IPS-11a (cell line): Measurements from ENCODE around the gene KCNH8.

Experiments
- H3K4me3 ChIP-seq: one replicate; pipeline ENCODE4 v1.5.1; 2013; ENCODE audit warnings: low read depth, low read length, control low read depth

Gene KCNH8

DNA sequence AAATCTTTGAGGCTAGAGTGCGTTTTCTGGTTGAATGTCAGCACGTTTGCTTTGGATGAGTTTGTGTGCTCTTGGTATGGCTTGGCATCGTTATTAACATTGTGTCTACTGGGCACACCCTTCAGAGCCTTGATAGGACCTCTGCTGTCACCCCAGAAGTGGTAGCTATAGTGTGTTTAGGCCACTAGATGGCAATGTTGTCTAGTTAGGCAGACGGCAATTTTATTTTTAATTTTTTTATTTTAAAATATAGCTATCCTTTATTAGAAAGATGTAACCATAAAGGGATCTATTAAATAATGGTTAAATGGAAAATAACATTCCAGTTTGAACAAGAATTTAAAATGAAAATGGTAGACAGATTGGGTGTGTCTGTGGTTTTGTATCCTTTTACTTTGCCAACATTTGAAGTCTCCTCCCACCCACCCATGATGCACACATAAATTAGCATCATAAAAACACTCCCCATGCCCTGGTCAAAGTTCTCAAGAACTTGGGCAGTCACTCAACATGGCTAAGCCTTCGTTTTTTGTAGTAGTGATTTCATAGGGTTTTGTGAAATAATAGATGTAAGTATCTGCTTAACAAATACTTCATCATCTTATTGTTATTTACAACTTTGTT, 200.7 kb downstream of the KCNH8 start:
- H3K4me3 ChIP-seq = no peak overlapping the region

DNA sequence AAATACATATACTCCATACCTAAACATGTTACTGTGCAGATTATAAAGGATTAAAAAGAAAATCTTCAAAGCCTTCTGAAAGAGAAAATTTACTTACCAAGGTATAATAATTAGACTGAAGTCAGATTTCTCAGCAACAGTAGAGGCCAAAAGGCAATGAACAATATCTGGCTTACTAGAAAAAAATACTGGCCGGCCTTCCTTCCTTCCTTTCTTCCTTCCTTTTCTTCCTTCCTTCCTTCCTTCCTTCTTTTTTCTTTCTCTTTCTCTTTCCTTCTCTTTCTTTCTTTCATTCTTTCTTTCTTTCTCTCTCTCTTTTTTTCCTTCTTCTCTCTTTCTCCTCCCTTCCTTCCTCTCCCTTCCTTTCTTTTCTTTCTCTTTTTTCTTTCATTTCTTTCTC, 209.6 kb downstream of the KCNH8 start:
- H3K4me3 ChIP-seq = no peak overlapping the region

DNA sequence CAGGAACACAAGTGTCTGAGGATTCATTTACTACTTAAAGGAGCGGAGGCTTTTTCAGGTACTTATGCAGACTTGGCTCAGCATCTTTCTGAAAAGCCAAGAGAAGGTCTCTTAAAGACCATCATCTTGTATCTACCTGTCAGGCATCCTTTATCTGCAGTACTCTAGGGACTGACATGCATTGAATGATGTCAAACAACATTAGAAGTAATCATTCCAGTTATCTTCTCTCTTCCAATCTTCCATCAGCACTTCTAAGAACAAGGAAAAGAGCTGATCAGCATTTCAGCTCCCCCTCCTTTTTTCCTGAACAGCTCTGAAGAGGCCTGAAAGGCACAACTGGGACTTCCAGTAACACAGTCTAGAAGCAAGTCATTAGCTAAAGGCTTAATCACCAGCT, 214.8 kb downstream of the KCNH8 start:
- no peak overlapping the region for H3K4me3 ChIP-seq

DNA sequence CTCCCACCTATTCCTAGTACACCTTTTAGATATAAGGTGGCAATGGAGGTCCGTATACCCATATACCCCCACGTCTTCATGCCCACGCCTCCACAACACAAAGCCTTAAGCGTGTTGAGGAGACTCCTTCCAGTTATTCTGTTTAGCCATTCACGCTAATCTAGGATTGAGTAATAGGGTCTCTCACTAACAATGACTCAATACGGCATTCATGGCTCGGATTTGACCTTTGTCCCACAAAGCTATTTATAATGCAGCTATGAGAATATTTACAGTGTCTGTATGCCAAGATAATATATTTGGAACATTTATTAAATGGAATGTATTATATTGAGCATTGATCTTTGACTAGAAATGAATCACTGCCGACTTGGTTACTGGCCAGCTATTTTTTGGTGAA, 215.8 kb downstream of the KCNH8 start:
- H3K4me3 ChIP-seq = no peak overlapping the region

DNA sequence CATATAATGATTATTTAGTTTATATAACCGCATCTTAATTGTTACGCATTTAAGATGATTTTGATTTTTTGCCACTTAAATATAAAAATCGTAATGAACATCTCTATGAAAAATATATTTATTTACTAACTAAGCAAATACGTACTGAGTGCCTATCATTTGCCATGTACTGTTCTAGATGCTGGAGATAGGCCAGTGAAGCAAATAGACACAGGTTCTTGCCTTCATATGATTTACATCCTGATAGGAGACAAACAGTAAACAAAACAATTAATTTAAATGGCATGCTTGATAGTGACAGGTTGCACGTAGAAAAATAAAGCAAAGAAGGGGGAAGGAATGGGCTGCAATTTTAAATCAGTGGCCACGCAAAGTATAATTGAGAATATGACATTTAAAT, 217.2 kb downstream of the KCNH8 start:
- no peak overlapping the region for H3K4me3 ChIP-seq

DNA sequence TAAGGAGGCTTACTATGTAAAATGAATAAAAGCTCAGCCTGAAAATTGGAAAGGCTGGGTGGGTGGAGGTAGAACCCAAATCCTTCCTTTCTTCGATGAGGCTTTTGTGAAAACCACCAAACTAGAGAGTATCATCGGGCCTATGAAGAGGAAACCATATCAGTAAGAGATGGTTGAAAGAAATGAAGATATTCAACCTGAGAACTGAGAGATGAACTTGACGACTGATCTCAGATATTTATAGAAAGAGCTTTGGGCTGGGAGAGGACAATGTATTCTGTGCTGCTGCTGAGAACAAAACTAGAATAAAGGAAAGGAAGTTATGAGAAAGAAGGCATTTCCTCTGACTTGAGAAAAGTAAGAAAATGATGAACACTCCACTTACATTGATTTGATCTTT, 236.6 kb downstream of the KCNH8 start:
- no peak overlapping the region for H3K4me3 ChIP-seq

DNA sequence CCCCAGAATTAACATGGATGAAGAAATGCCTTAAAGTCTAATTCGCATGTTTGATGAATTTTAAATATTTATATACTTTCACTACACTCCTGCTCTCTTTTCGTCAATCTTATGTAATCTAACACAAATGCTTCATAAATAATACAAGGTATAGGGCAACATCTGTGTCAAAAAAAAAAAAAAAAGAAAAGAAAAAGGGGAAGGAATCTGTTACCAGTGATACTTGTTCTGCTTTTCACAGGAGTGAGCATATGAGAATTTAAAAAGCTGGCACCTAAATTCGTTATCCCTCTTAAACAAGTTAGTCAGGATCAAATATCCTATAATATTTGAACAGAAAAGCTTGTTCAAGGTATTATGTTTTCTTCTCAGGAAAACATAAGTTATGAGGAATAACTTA, 243.8 kb downstream of the KCNH8 start:
- no peak overlapping the region for H3K4me3 ChIP-seq

DNA sequence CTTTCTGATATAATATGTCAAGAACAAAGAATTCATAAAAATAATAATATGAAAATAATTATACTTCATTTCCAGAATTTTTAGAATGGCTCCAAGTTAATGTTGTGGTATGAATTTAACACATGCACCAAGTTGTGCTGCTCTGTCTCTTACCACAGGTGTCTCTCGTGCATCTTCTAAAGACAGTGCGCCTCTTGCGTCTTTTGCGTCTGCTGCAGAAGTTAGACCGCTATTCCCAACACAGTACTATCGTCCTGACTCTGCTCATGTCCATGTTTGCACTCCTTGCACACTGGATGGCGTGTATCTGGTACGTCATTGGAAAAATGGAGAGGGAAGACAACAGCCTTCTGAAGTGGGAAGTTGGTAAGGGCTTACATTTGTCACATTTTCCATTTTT, 246.6 kb downstream of the KCNH8 start:
- no peak overlapping the region for H3K4me3 ChIP-seq

DNA sequence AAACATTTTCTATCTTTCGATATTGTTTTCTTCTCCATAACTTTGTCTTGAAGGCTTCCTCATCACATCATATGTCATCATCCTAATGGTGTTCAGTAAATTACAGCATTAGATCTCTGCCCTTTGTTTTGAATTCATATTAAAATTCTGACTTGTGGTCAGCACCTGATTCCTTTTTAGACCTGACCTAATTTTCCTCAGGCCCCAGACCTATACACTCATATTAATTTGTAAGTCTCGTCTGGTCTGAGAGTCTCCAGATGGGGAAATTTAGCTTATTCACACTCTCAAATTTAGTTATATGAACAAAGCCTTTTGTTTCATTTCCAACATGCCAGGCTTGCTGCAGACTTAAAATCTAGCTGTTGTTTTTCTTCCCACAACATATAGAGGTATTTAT, 248.4 kb downstream of the KCNH8 start:
- H3K4me3 ChIP-seq = no peak overlapping the region

DNA sequence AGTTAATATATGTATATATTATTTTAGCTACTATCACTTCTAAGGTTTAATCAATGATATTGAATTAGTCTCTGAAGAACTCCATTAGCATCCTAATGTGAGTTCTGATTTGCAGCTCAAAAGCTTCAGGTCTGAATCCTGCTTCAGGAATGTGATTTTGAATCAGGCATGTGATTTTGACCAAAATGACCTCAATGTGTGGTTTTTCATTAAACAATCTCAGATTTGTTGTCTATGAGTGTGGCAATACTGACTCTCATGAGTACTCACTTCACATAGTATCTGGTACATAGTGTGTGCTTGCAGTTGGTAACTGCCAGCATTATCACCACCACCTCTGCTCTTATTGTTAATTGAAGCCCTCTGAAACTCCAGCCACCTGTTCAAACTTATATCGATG, 251.0 kb downstream of the KCNH8 start:
- no peak overlapping the region for H3K4me3 ChIP-seq

DNA sequence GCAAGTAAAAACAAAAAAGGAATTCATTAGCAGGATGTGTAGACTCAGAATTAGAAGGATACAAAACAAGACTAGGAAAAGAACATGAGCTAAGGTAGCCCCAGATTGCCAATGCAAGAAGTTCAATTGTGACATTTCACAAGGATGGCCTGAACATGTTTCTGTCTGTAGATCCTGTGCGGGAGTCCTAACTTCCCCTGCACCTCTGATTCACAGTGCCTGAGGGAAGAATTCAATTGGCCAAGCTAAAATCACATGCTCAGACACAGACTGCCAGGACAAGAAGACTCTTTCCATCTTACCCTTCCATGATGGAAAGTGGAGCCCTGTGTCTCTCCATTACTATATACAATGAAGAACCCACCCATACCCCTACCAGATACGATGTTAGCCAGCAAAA, 251.5 kb downstream of the KCNH8 start:
- H3K4me3 ChIP-seq = no peak overlapping the region

DNA sequence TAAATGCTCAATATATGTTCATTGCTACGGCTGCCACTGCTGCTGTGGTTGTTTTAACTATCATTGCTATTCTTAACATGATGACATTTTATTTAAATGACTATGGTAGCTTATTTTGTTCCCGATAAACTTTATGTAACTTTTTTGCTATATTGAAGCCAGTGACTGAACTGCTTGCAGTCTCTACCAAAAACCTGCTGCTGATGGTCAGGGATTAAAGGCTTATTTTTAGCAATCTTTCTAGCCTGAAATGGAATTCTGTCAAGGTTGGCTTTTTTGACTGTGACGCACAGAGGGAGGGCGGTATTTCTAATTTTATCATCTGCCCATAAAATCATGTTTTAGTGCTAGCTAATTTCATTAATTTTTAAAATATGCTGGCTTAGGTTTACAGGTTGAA, 271.8 kb downstream of the KCNH8 start:
- no peak overlapping the region for H3K4me3 ChIP-seq

DNA sequence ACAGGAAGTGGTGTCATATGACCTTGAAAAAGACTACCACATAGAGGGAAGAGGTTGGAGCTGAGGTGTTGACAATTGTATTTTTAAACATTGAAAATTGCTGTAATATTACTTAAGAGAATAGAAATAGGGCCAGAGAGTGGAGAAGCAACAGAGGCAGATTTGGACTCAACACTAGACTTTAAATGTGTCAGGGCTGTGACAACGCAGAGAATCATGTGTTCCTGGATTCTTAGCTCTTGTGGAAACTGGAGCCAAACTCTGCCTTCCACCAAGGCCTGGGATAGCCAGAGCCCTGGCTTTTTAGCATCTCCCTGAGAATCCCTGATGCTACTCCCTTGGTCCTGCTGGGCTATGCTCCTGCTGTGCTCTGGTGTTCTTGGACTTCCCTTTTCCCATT, 277.5 kb downstream of the KCNH8 start:
- no peak overlapping the region for H3K4me3 ChIP-seq

DNA sequence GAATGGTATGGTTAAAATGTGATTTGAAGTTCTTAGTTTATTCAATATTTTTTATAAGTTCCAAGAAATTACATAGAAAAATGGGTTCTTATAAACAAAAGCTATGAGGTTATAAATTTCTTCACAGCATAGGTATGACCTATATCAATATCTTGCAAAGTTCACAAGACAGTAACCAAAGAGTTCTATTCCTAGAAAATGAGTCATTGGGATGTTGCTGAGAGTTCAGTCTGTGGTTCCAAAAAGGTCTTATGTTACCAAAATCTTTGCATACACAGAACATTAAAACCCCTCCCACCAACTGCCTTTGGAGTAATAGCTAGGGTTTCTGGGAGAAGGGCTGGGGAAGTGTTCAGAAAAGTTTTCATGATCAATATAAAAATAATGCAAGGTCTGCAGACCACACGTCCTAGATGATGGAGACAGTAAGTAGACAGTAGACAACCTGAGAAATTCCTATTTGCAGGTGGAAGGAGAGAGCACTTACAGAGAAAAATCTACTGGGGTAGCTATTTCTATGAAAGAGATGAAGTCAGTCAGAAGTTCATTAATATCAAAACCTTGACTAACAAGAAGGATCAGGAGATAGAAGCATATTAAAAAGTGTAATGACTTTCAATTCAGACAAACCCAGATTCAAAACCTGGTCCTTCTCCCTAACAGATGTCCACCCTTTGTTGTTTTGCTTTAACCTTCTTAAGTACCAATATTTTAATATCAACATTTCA, 279.3 kb downstream of the KCNH8 start:
- H3K4me3 ChIP-seq = no peak overlapping the region

DNA sequence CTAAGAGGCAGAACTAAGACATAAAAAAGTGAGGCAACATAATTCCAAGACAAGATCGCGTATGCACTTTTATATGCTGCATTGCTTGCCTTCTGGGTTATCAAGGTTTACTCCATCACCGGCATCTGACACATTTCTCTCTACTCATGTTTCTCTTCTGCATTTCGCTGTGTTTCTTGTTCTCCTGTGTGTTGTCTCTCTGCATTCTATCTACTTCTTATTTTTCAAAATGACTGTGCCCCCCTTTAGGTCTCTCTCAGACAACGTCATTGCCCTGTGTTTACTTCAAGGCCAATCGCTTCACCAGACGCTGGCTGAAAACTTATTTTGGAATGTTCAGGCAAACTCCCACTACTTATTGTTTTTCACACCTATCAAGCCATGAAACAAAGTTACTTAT, 280.4 kb downstream of the KCNH8 start:
- no peak overlapping the region for H3K4me3 ChIP-seq

DNA sequence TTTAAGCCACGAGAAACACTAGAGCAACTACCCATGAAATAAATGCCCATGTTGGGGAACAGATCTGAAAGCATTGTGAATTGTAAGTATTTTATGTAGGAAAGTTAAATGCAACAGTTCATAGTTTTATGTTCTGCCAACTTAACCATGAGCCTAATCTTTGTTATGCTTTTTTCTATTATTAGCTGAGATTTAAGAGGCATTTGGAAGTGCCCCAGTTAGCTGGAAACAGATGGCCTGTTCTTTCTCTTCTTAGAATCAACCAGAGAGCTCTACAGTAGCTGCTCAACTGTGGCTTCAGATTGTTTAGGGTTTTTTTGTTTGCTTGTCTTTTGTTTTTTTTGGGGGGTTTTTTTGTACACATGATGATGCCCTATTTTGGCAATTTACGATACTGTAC, 284.4 kb downstream of the KCNH8 start:
- no peak overlapping the region for H3K4me3 ChIP-seq

DNA sequence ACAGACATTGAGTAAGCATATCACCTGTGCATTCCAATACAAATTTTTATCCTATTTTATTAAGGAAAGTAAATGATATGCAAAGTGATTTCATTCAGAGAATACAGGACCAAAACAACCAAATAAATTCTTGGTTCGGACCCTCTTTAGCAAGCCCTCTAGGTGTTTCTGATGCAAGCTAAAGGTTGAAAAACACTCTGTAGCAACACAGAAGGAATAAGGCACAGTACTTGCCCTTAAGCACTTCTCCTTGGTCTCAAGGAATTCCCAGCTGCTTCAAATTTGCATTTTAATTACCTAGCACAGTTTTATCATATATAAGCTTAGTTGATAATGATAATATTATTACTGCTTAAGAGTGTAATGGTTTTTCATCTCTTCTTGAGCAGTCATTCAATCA, 288.4 kb downstream of the KCNH8 start:
- H3K4me3 ChIP-seq = no peak overlapping the region

DNA sequence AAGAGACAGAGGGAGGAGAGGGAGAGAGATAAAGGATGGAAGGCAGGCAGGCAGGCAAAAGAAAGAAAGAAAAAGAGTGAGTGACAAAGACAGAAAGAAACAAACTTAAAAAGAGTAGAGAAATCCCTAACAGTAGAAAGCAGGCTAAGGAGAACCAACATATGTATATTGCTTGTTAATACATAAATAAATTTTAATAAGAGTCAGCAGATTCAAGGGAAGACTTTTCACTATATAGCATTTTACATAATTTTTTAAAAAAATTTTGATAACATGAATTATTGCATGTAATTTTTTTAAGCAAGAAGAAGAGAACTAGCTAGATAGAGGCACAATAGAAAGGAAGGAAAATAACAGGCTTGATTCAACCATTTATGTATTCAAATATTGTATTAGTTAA, 291.6 kb downstream of the KCNH8 start:
- no peak overlapping the region for H3K4me3 ChIP-seq

DNA sequence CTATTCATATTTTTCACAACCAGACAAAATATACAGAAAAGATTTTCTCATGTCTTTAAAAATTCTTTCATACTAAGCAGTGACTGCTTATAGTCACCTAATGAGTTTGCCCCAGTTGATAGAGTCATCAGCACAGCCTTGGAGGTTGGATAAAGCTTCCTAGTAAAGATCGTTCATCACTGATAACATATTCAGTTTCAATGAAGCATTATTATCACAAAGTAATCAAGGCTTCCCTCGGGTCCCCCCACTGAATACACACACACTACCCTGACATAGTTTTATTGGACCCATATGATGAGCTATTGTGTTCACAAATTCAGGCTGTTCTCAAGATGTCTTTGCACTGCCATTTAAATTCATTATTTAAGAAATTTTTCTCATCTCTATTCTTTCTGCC, 297.8 kb downstream of the KCNH8 start:
- H3K4me3 ChIP-seq = no peak overlapping the region

DNA sequence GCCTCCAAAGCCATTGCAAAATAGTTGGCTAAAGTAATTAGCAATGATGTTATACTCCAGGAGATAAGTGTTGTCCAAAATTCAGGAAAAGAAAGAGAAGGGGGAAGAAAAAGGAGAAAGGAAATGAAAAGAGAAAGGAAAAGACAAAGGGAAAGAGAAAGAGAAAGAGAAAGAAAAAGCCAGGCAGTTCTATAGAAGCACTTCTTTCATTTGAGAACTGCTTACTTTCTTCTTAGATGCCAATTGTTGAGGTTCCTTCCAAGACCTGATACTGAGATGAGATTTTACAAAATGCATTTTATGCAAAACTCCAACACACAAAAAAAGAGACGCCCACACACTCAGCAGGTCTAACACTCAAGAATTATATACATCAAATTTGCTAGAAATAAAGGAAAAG, 298.4 kb downstream of the KCNH8 start:
- H3K4me3 ChIP-seq = no peak overlapping the region

DNA sequence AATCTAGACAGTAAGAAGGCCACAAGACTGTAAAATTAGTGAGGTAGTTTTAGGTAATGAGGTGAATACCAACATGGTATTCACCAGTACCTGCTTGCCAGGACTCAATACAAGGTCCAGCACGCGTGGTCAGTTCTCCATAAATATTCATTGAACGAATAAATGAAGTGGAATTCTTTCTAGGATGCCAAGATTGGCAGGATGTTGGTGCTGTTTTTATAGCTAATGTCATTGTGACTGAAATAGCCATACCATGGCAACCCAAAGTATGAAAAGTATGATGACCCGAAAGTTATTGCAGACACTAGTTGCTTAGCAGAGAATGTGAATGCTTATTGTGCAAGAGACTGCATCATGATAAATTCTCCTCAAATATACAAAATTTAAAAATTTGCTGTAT, 307.2 kb downstream of the KCNH8 start:
- H3K4me3 ChIP-seq = no peak overlapping the region

DNA sequence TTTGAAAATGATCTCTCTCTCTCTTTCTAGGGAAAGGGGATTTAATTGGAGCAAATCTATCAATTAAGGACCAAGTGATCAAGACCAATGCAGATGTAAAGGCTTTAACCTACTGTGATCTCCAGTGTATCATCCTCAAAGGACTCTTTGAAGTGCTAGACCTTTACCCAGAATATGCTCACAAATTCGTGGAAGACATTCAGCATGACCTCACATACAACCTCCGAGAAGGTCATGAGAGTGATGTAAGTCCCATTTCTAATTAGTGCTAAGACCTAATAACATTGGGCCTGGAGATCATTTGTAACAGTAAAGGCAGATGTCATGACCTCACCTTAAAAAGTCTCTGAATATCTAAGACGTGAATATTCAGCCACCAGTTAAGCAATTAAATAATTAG, 308.4 kb downstream of the KCNH8 start:
- no peak overlapping the region for H3K4me3 ChIP-seq

DNA sequence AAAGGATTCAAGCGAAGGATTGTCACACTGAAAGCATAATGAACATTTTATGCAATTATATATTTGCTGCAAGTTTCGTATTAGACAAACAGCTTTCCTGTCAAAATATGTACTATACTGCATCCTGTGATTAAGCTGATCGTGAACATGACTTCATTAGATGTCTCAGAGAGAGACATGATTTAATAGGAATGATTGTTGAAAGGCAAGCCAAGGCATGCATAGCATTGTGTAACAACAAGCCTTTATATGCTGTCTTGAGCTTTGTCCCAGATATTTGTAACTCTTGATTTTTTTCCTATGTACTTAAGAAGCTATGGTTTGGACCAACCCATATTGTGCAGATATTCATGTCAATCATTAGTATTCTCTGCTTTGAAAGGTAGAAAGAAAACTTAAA, 309.1 kb downstream of the KCNH8 start:
- no peak overlapping the region for H3K4me3 ChIP-seq
